ENCODE results near the gene SEC16A.

SEC16A gene

GRCh38 chr9:136529516-136530460 is 46.9 kb upstream of the SEC16A start:
- TF ChIP-seq CTCF (IDR thresholded peaks at IDR 0.05; ENCODE audit: borderline replicate concordance, control extremely low read depth, extremely low read depth, insufficient read depth, missing control alignments) = no peak
- in situ Hi-C loops (cut with MboI; ENCODE audit: low sequenced_read_pairs, unreplicated experiment) = no loop called here
- no peak for DNase-seq (ENCODE audit: low spot score)

- no peak for TF ChIP-seq CTCF (IDR thresholded peaks at IDR 0.05; ENCODE audit: borderline replicate concordance, control extremely low read depth, extremely low read depth, insufficient read depth, missing control alignments)
- DNase-seq (ENCODE audit: low spot score) = no peak
- in situ Hi-C loops (cut with MboI; ENCODE audit: low sequenced_read_pairs, unreplicated experiment) = no loop called here
These were observed 46.0 kb upstream of the SEC16A start for GRCh38 chr9:136528716-136529341.

- in situ Hi-C loops (cut with MboI; ENCODE audit: low sequenced_read_pairs, unreplicated experiment) = no loop called here
- peak; percentile 21 for TF ChIP-seq CTCF (IDR thresholded peaks at IDR 0.05; ENCODE audit: borderline replicate concordance, control extremely low read depth, extremely low read depth, insufficient read depth, missing control alignments)
- DNase-seq (ENCODE audit: low spot score) = peak; percentile 84
These were observed 45.2 kb upstream of the SEC16A start for GRCh38 chr9:136527721-136528710.

- in situ Hi-C loops (cut with MboI; ENCODE audit: low sequenced_read_pairs, unreplicated experiment) = no loop called here
These were observed 44.3 kb upstream of the SEC16A start for GRCh38 chr9:136527131-136527530.

GRCh38 chr9:136526625-136527066 is 43.8 kb upstream of the SEC16A start:
- DNase-seq (ENCODE audit: low spot score) = no peak
- in situ Hi-C loops (cut with MboI; ENCODE audit: low sequenced_read_pairs, unreplicated experiment) = no loop called here
- TF ChIP-seq CTCF (IDR thresholded peaks at IDR 0.05; ENCODE audit: borderline replicate concordance, control extremely low read depth, extremely low read depth, insufficient read depth, missing control alignments) = no peak

More at GRCh38 chr9:136527131-136527530, 44.3 kb upstream of the SEC16A start:
- DNase-seq (ENCODE audit: low spot score) = no peak
- no peak for TF ChIP-seq CTCF (IDR thresholded peaks at IDR 0.05; ENCODE audit: borderline replicate concordance, control extremely low read depth, extremely low read depth, insufficient read depth, missing control alignments)

Measured in GM13976 (cell line).